GM18520 (cell line): ENCODE results near the gene SRMS.

Experiments
- ATAC-seq: cut with Tn5 transposase; IDR thresholded peaks from one replicate; pipeline ENCODE4 v1.9.1; 2021; ENCODE audit not compliant: unreplicated experiment

The SRMS gene

DNA sequence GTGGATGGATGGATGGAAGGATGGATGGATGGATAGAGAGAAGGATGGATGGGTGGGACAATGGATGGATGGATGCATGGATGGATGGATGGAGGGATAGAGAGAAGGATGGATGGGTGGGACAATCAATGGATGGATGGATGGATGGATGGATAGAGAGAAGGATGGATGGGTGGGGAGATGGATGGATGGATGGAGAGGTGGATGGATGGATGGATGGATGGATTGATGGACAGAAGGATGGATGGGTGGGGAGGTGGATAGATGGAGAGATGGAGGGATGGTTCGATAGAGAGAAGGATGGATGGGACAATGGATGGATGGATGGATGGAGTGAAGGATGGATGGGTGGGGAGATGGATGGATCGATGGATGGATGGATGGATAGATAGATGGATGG is 55.0 kb downstream of the SRMS start:
- no peak for ATAC-seq

- no peak for ATAC-seq
Measured at GRCh38 chr20:63491635-63492230, 55.8 kb downstream of the SRMS start.

- no peak for ATAC-seq
Measured at GRCh38 chr20:63491078-63491477, 56.5 kb downstream of the SRMS start.
